HEK293 (cell line): Measurements from ENCODE around the gene TLCD3B.
A peak's percentile ranks its signal among the peaks of the same experiment; 100 is the strongest.

Experiments
- ELK4 ChIP-seq: IDR thresholded peaks from 2 replicates; pipeline ENCODE4 v1.6.1; 2011; ENCODE audit warnings: mild to moderate bottlenecking, low read depth, low read length, borderline replicate concordance
- GFI1B ChIP-seq: fragments of 450-650 bp; formaldehyde crosslinking; IDR thresholded peaks from 2 replicates; pipeline ENCODE4 v1.5.1; 2016; ENCODE audit warnings: missing biosample characterization, missing genetic modification characterization
- HIC1 ChIP-seq: fragments of 450-650 bp; formaldehyde crosslinking; IDR thresholded peaks from 2 replicates; pipeline ENCODE4 v1.5.1; 2016; ENCODE audit warnings: missing biosample characterization, missing genetic modification characterization
- PRDM4 ChIP-seq: fragments of 450-650 bp; formaldehyde crosslinking; IDR thresholded peaks from 2 replicates; pipeline ENCODE4 v1.5.1; 2017; ENCODE audit warnings: missing biosample characterization, missing genetic modification characterization
- ZBTB1 ChIP-seq: fragments of 450-650 bp; formaldehyde crosslinking; IDR thresholded peaks from 2 replicates; pipeline ENCODE4 v1.5.1; 2016; ENCODE audit warnings: missing biosample characterization, missing genetic modification characterization
- ZBTB11 ChIP-seq: fragments of 450-650 bp; formaldehyde crosslinking; conservative IDR thresholded peaks from 2 replicates; pipeline ENCODE4 v1.5.1; 2016; ENCODE audit warnings: low read depth, missing biosample characterization, missing genetic modification characterization
- ZBTB7A ChIP-seq: fragments of 450-650 bp; formaldehyde crosslinking; IDR thresholded peaks from 2 replicates; pipeline ENCODE4 v1.5.1; 2016; ENCODE audit warnings: low read depth, missing biosample characterization, missing genetic modification characterization
- ZNF121 ChIP-seq: fragments of 450-650 bp; formaldehyde crosslinking; IDR thresholded peaks from 2 replicates; pipeline ENCODE4 v1.5.1; 2016; ENCODE audit warnings: missing biosample characterization, missing genetic modification characterization
- ZNF174 ChIP-seq: fragments of 450-650 bp; formaldehyde crosslinking; IDR thresholded peaks from 2 replicates; pipeline ENCODE4 v1.5.0; 2017; ENCODE audit warnings: missing biosample characterization, mild to moderate bottlenecking, missing genetic modification characterization
- ZNF366 ChIP-seq: fragments of 450-650 bp; formaldehyde crosslinking; conservative IDR thresholded peaks from 2 replicates; pipeline ENCODE4 v1.5.1; 2016; ENCODE audit warnings: missing biosample characterization, missing genetic modification characterization
- ZNF561 ChIP-seq: fragments of 450-650 bp; IDR thresholded peaks from 2 replicates; pipeline ENCODE4 v1.5.1; 2018; ENCODE audit warnings: missing biosample characterization, missing genetic modification characterization, borderline replicate concordance
- ZNF645 ChIP-seq: fragments of 450-650 bp; formaldehyde crosslinking; IDR thresholded peaks from 2 replicates; pipeline ENCODE4; 2016; ENCODE audit warnings: missing biosample characterization, missing genetic modification characterization
- ZNF776 ChIP-seq: fragments of 450-650 bp; formaldehyde crosslinking; IDR thresholded peaks from 2 replicates; pipeline ENCODE4 v1.5.0; 2017; ENCODE audit warnings: missing biosample characterization, missing genetic modification characterization, borderline replicate concordance
- ZNF785 ChIP-seq: fragments of 450-650 bp; formaldehyde crosslinking; IDR thresholded peaks from 2 replicates; pipeline ENCODE4 v1.5.1; 2016; ENCODE audit warnings: missing biosample characterization, missing genetic modification characterization
- ZSCAN5A ChIP-seq: fragments of 450-650 bp; formaldehyde crosslinking; IDR thresholded peaks from 2 replicates; pipeline ENCODE4 v1.5.1; 2016; ENCODE audit warnings: missing biosample characterization, missing genetic modification characterization

The TLCD3B gene

GRCh38 chr16:30065102-30065942 is 34.3 kb upstream of the TLCD3B start, which contains the start of gene ALDOA (continued):
- peak; percentile 93 for TF ChIP-seq HIC1
- peak; percentile 89 for TF ChIP-seq ZNF561
- peak; percentile 94 for TF ChIP-seq ZBTB11 (tag by site-specific recombination)
- TF ChIP-seq PRDM4 (tag by site-specific recombination): peak; percentile 63
- peak; percentile 81; the same call in 1 of the 2 replicates for TF ChIP-seq ELK4
- TF ChIP-seq ZBTB1 (tag by site-specific recombination): peak; percentile 53; the same call in 1 of the 2 replicates
- peak; percentile 98 for TF ChIP-seq ZSCAN5A
- no peak for TF ChIP-seq GFI1B (tag by site-specific recombination)
- no peak for TF ChIP-seq ZNF121 (tag by site-specific recombination)
- no peak for TF ChIP-seq ZNF174 (tag by site-specific recombination)
- TF ChIP-seq ZNF645 (tag by site-specific recombination): no peak
- TF ChIP-seq ZNF776 (tag by site-specific recombination): no peak
- peak; percentile 89; the same call in 1 of the 2 replicates for TF ChIP-seq ZNF785 (tag by site-specific recombination)
- TF ChIP-seq ZNF366 (tag by site-specific recombination): peak; percentile 96
- TF ChIP-seq ZBTB7A: peak; percentile 98
